K562 (cell line): ENCODE results near the gene PATJ.

Experiments
- CAMTA2 ChIP-seq: fragments of 250-450 bp; sonication (Bioruptor Pico); conservative IDR thresholded peaks from 2 replicates; pipeline ENCODE4 v1.5.1; 2022
- ETV6 ChIP-seq, 3 experiments: fragments of 150-350 bp in 1 of 3; sonication (generic) in 1 of 3; formaldehyde crosslinking in 1 of 3; IDR thresholded peaks; 2 replicates each; pipeline versions ENCODE4 v1.6.1 to v1.8.0; 2014 to 2022; ENCODE audit warnings: borderline replicate concordance in 2 of 3, low read depth in 2 of 3, antibody characterized with exemption in 1 of 3, low read length in 1 of 3, mild to moderate bottlenecking in 1 of 3, missing genetic modification reagents in 1 of 3
- EZH2 ChIP-seq: IDR thresholded peaks from 2 replicates; pipeline ENCODE4 v1.6.1; 2012; ENCODE audit warnings: low read depth, mild to moderate bottlenecking, inconsistent platforms, low read length, borderline replicate concordance
- ID3 ChIP-seq, 2 experiments: fragments of 250-450 bp in 1 of 2; fragments of 450-650 bp in 1 of 2; sonication (Bioruptor Pico) in 1 of 2; IDR thresholded peaks; 2 replicates each; pipeline versions ENCODE4 v1.6.1 to v1.8.0; 2016 to 2021; ENCODE audit warnings: mild to moderate bottlenecking in 2 of 2, moderate library complexity in 2 of 2, missing compliant biosample characterization in 1 of 2, missing genetic modification characterization in 1 of 2
- RFX5 ChIP-seq: IDR thresholded peaks from 2 replicates; pipeline ENCODE4 v1.6.1; 2011; ENCODE audit warnings: low read depth, mild to moderate bottlenecking, improper control_type of control experiment, low read length
- TEAD4 ChIP-seq, 2 experiments: sonication (generic) in 1 of 2; formaldehyde crosslinking in 1 of 2; IDR thresholded peaks; 2 replicates each; pipeline versions ENCODE4 v1.6.1 to v1.8.0; 2012 to 2022; ENCODE audit warnings: borderline replicate concordance in 1 of 2, inconsistent platforms in 1 of 2, low read length in 1 of 2, mild to moderate bottlenecking in 1 of 2, missing genetic modification reagents in 1 of 2
- ZNF740 ChIP-seq, 3 experiments: fragments of 200-800 bp in 1 of 3; sonication (Bioruptor generic) in 1 of 3; sonication (generic) in 1 of 3; formaldehyde crosslinking in 1 of 3; IDR thresholded peaks; 2 replicates each; pipeline versions ENCODE4 v1.6.1 to v1.8.0; 2016 to 2022; ENCODE audit warnings: mild to moderate bottlenecking in 2 of 3, missing compliant biosample characterization in 2 of 3, missing genetic modification characterization in 2 of 3, missing genetic modification reagents in 1 of 3

DNA sequence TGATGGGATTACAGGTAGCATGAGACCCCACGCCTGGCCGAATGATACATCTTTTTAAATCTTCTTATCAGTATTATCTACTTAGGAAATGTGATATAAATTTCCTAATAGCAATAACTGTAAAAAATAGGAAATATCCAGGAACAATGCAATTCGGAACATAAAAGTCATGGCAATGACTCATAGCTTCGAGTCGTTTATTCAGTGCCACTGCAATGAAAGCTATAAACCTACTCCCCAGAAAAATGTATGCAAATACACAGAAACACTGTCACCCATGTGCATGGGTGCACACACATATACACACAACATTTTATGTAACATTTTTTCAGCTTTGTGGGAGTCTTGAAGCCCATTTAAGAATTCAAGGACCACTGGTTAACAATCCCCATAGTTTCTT lies 194.6 kb downstream of the PATJ start:
- TF ChIP-seq ZNF740 (CRISPR knock-in tag; IDR thresholded peaks at IDR 0.05) (no peak), ZNF740 (tag; IDR thresholded peaks at IDR 0.05) (no peak), CAMTA2 (CRISPR knock-in tag) (no peak), ETV6 (IDR thresholded peaks at IDR 0.05; ENCODE audit: borderline replicate concordance in 1 of 2, low read depth in 2 of 2, low read length in 1 of 2) (no peak), ETV6 (CRISPR knock-in tag; IDR thresholded peaks at IDR 0.05; ENCODE audit: borderline replicate concordance) (no peak), RFX5 (no peak), TEAD4 (IDR thresholded peaks at IDR 0.05; ENCODE audit: low read length) (no peak), TEAD4 (CRISPR knock-in tag; IDR thresholded peaks at IDR 0.05; ENCODE audit: borderline replicate concordance) (no peak), ID3 (CRISPR knock-in tag; IDR thresholded peaks at IDR 0.05) (no peak), ID3 (tag; IDR thresholded peaks at IDR 0.05) (no peak), EZH2 (no peak)
